GM18505 (cell line): ENCODE data around the gene HPRT1.
A peak's percentile ranks its signal among the peaks of the same experiment; 100 is the strongest.

Source experiments
- ATAC-seq: cut with Tn5 transposase; IDR thresholded peaks from one replicate; pipeline ENCODE4 v1.9.1; 2021; ENCODE audit not compliant: unreplicated experiment
- POLR2A ChIP-seq: IDR thresholded peaks from 4 replicates; pipeline ENCODE4 v1.6.1; 2011; ENCODE audit warnings: borderline replicate concordance; ENCODE audit not compliant: insufficient read depth, insufficient read length; ENCODE audit errors: extremely low read depth

HPRT1 gene

DNA sequence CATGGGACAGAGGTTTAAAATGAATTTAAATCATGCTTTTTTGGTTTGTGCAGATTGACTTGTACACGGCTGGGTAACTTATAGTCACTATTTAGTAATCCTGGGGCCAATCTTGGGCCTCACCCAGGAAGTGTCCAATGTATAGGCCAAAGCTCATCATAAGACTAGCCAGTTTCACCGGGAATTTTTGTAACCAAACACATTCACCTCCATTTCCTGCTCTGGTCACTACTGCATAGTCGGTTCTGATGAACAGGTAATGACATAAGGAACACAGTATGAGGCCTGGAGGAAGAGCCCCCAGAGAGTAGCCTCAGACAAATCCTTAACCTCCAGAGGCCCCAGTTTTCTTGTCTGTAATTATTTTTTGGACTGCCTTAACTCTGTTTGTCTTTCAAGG is 81.9 kb downstream of the HPRT1 start:
- no peak for TF ChIP-seq POLR2A
- no peak for ATAC-seq

DNA sequence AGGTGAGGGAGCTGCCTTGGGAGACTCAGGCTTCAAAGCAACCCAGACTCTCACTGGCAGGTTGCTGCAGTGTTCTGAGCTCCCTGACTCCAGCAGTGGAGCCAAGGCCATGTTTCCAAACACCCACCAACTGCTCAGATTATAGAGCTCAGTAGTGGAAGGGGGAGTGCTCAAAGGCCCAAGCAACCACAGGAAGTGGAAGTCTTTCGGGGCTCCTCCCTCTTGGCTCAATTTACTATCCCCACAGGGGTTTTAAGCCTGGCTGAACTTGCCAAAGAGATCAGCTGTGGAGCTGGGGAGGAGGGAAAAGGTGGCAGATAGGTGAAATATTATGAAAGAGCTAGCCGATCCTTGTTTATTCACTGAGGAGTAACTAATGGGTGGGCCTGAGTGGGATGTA is 82.5 kb downstream of the HPRT1 start:
- TF ChIP-seq POLR2A = no peak
- ATAC-seq = peak; percentile 50

DNA sequence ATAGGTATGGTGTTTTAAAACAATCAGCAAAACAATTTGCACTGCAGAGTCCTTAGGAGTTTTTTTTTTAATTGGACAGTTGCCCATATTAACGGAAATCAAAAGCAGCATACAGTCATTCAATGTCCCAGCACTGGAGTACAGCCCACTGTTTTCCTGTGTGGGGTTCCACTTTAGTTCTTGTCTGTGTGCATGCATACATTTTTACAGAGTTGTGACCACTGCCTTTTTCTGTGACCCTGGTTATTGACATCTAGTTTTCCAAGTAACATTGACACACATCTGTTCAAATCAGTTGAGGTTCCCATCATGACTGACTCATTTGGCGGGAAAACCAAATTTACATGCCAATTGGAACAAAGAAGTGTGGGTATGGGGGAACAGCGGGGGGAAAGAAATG is 83.3 kb downstream of the HPRT1 start:
- no peak for TF ChIP-seq POLR2A
- no peak for ATAC-seq

DNA sequence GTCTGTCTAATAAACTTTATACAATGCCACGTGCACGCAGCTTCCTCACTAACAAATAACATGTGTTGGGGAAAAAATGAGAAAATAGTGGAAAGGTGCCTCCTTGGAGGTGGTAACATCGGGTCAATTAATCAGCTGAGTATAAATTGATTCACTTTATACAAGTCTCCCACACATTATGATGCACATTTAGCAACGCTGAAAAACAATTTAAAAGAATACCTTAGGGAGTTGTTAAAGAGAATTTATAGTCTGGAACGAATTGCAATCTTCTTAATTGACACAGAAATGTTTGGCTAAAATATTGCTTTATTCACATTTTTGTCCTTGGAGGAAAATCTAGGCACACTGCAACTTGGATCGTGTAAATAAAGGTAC is 84.2 kb downstream of the HPRT1 start:
- TF ChIP-seq POLR2A = no peak
- ATAC-seq = no peak

DNA sequence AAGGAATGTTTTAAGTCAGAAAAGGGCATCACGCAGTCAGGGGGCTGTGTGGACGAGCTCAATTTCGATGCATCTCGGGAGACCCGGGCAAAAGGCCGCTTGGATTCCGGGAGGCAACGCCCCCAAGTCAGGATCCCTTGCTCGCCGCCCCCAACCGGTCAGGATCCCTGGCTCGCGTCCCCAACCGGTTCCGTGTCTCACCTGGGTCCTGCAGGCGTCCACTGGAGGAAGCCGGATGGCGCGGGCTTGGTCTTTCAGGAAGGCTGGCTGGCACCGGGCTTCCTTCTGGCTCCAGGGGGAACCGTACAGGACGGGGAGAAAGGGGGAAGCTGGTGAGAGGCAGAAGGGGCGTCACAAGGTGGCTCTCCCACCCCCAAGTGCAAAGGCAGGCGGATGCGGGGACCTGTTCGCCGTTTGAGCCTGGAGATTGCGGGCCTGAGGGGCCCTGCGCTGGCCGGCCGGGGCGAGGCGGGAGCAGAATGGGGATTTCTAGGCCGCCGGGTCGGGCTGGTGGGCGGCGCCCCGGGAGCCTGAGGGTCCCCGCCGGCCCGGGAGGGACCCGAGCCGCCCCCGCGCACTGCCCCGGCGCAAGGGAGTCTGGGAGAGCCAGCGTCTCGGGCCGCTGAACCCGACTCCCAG is 84.7 kb downstream of the HPRT1 start:
- ATAC-seq = no peak
- no peak for TF ChIP-seq POLR2A

DNA sequence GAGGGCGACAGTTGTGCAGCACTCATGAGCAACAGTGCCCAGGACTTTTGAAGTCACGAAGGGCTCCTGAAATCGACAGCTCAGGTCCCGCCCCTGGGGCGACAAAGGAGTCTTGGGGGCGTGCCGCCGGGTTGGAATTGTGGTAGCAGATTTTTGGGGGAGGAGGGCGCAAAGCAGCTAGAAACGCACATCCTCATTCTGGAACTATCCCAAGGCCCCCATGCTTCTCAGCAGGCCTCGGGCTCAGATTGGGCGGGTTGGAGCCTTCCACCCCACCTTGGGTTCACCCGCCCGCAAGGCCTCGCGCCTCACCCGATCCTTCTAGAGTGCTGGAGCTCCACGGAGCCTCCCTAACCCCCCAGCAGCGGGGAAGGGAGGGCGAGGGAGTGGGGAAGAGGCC is 85.5 kb downstream of the HPRT1 start:
- no peak for TF ChIP-seq POLR2A
- ATAC-seq = no peak

DNA sequence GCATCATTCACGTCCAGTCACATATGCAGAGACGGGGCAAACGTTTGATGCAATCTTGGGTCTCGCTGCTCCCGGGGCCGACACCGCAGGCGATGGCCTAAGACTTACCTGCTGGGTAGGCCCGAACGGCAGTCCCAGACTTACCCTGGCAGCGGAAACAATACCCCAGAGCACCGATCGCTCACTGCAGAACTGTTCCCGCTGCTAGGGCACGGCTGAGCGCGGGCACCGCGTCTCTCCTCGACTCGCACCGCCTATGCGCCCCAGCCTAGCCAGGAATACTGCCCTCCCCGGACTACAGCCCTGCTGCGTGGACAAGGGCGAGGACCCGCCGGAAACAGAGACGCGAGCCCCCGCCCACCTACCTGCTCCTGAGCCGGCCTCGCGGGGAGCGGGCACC is 86.2 kb downstream of the HPRT1 start:
- no peak for ATAC-seq
- no peak for TF ChIP-seq POLR2A

DNA sequence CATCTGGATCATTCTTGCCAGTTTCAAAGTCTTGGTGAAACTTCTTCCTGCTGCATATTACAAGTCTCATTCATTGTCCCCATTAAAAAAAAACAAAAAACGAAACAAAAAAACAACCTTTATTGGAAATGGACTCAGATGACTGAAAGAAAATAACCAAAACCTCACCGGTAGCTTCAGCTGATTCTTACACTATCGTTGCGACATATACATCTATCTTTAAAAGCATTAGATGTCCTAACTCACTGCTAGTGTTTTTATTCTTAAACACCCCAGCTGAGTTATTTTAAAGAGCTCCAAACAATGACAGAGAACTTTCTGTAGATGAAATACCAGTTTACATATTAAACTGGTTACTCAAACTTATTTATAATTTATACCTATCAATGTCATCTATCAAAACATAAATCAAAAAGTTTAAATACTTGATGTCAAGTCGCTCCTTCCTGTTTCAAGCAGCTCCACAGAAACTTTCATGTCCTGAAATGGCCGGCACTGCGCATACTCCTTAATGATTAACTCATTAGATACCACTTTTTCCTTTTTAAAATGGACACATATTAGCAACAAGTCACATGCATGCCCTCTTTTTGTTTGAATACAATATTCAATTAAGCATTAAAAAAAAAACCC is 87.2 kb downstream of the HPRT1 start:
- no peak for ATAC-seq
- TF ChIP-seq POLR2A = no peak

DNA sequence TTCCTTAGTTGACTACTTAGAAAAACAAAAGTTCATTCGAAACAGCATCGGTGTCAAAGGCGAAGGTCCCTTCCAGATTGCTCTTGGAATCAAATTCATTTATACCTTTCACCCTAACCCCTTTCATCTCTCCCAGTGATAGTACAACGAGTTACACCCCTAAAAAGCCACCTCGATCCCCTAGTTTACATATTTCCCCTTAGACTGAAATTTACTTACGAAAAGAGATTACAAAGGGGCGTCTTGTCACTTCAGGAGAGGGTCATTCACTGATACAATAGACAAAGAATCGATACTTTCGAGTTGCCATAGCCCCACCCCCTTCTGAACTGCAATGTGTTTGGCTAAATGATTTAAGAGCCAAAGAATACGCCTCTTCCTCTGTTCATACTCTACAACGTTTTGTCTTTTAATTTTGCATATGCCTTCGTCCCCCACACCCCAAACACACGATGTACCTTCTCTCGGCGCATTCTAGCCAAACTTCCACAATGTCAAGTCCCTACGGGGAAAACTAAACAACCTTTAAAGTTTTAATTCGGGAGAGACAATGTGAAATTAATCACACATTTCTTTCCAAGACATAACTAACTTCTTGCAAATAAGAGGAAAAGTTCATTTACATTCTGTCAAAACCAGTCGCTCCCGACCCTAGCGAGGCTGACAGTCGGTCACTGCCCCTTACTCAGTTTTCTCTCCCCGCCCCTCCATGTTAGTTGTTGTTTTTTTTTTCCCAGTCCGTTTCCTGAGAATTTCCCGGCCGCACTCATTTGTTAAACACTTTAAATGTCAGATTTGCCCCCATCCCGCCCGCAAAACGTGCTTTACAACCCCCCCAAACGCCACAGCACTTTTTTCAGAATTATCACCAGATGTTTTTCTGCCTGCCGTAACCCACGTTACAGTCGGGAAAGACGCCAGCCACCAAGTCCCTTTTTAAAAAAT is 88.6 kb downstream of the HPRT1 start:
- no peak for TF ChIP-seq POLR2A
- ATAC-seq = no peak
